ENCODE results near the gene FUS.
A peak's percentile ranks its signal among the peaks of the same experiment; 100 is the strongest.

Gene FUS

DNA sequence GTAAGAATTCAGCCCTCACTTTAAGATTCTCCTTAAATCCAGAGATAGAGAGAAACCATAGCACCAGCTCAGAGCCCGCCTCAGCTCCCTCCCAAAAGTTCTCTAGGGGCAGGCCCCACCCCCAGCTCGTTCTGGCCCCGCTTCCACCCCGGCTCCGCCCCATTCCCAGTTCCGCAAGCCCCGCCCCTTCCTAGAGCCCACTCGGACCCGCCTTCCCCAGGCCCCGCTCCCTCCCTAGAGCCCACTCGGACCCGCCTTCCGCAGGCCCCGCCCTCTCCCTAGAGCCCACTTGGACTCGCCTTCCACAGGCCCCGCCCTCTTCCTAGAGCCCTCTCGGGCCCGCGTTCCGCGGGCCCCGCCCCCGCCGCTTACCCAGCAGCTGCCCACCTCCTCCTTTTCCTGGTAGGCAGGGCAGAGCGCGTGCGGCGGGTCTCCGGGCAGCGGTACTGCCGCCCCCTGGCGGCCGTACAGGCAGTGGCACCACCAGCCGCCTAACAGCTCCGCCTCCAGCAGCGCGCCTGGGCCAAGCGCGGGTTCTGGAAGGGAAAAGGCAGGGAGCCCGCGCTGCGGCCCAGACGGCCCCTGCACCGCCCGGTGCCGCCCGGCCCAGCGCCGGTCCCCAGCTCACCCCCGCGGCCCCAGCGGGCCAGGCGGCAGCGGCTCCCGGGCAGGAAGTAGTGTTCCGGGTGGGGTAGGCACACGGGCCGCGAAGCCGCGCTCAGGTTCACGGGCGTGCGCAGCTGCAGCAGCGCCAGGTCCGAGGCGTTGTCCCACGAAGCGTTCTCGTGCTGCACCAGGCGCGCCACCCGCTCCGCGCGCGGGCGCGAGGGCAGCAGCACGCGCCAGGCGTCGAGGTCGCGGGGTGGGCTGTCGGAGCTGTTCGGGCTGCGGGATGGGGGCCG lies 37.6 kb upstream of the FUS start (continued):
- TF ChIP-seq ZNF133 (tag by site-specific recombination; IDR thresholded peaks at IDR 0.05) (no peak), ZNF558 (tag by site-specific recombination; IDR thresholded peaks at IDR 0.05) (no peak), ZNF146 (tag by site-specific recombination; IDR thresholded peaks at IDR 0.05) (no peak), ZNF16 (tag by site-specific recombination; IDR thresholded peaks at IDR 0.05; ENCODE audit: low read depth) (no peak), ZNF571 (tag by site-specific recombination; IDR thresholded peaks at IDR 0.05) (no peak), HOXC10 (CRISPR knock-in tag; IDR thresholded peaks at IDR 0.05) (no peak), ZNF660 (tag by site-specific recombination; IDR thresholded peaks at IDR 0.05) (peak; percentile 70; the same call in 1 of the 2 replicates), ZNF610 (tag by site-specific recombination; IDR thresholded peaks at IDR 0.05; ENCODE audit: borderline replicate concordance) (no peak), BCL11A (tag by site-specific recombination; IDR thresholded peaks at IDR 0.05; ENCODE audit: low read depth) (no peak), CTCF (tag by site-specific recombination; IDR thresholded peaks at IDR 0.05) (peak; percentile 96), ZNF529 (tag by site-specific recombination; IDR thresholded peaks at IDR 0.05; ENCODE audit: insufficient replicate concordance) (no peak), ZNF837 (tag by site-specific recombination; IDR thresholded peaks at IDR 0.05) (no peak), SCRT2 (tag by site-specific recombination; IDR thresholded peaks at IDR 0.05) (no peak), ZNF654 (tag by site-specific recombination; IDR thresholded peaks at IDR 0.05; ENCODE audit: low read depth) (peak; percentile 29), ZNF324 (tag by site-specific recombination; IDR thresholded peaks at IDR 0.05) (peak; percentile 50; the same call in 1 of the 2 replicates), ZNF776 (tag by site-specific recombination; IDR thresholded peaks at IDR 0.05; ENCODE audit: borderline replicate concordance) (no peak), ZNF560 (tag by site-specific recombination; IDR thresholded peaks at IDR 0.05; ENCODE audit: borderline replicate concordance) (no peak), ZNF658 (tag by site-specific recombination; IDR thresholded peaks at IDR 0.05) (no peak), ZFP41 (tag by site-specific recombination; IDR thresholded peaks at IDR 0.05; ENCODE audit: borderline replicate concordance) (no peak), ZSCAN4 (tag by site-specific recombination; IDR thresholded peaks at IDR 0.05) (no peak), ZNF48 (tag by site-specific recombination; IDR thresholded peaks at IDR 0.05) (no peak), ZNF132 (tag by site-specific recombination; IDR thresholded peaks at IDR 0.05; ENCODE audit: borderline replicate concordance) (no peak), ZXDB (tag by site-specific recombination; IDR thresholded peaks at IDR 0.05) (peak; percentile 35; the same call in 1 of the 2 replicates)
- TF ChIP-seq, protein P1, sequence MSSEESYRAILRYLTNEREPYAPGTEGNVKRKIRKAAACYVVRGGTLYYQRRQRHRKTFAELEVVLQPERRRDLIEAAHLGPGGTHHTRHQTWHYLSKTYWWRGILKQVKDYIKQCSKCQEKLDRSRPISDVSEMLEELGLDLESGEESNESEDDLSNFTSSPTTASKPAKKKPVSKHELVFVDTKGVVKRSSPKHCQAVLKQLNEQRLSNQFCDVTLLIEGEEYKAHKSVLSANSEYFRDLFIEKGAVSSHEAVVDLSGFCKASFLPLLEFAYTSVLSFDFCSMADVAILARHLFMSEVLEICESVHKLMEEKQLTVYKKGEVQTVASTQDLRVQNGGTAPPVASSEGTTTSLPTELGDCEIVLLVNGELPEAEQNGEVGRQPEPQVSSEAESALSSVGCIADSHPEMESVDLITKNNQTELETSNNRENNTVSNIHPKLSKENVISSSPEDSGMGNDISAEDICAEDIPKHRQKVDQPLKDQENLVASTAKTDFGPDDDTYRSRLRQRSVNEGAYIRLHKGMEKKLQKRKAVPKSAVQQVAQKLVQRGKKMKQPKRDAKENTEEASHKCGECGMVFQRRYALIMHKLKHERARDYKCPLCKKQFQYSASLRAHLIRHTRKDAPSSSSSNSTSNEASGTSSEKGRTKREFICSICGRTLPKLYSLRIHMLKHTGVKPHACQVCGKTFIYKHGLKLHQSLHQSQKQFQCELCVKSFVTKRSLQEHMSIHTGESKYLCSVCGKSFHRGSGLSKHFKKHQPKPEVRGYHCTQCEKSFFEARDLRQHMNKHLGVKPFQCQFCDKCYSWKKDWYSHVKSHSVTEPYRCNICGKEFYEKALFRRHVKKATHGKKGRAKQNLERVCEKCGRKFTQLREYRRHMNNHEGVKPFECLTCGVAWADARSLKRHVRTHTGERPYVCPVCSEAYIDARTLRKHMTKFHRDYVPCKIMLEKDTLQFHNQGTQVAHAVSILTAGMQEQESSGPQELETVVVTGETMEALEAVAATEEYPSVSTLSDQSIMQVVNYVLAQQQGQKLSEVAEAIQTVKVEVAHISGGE (tag by site-specific recombination; conservative IDR thresholded peaks at IDR 0.05; ENCODE audit: low read depth) = no peak
- TF ChIP-seq, protein P2, sequence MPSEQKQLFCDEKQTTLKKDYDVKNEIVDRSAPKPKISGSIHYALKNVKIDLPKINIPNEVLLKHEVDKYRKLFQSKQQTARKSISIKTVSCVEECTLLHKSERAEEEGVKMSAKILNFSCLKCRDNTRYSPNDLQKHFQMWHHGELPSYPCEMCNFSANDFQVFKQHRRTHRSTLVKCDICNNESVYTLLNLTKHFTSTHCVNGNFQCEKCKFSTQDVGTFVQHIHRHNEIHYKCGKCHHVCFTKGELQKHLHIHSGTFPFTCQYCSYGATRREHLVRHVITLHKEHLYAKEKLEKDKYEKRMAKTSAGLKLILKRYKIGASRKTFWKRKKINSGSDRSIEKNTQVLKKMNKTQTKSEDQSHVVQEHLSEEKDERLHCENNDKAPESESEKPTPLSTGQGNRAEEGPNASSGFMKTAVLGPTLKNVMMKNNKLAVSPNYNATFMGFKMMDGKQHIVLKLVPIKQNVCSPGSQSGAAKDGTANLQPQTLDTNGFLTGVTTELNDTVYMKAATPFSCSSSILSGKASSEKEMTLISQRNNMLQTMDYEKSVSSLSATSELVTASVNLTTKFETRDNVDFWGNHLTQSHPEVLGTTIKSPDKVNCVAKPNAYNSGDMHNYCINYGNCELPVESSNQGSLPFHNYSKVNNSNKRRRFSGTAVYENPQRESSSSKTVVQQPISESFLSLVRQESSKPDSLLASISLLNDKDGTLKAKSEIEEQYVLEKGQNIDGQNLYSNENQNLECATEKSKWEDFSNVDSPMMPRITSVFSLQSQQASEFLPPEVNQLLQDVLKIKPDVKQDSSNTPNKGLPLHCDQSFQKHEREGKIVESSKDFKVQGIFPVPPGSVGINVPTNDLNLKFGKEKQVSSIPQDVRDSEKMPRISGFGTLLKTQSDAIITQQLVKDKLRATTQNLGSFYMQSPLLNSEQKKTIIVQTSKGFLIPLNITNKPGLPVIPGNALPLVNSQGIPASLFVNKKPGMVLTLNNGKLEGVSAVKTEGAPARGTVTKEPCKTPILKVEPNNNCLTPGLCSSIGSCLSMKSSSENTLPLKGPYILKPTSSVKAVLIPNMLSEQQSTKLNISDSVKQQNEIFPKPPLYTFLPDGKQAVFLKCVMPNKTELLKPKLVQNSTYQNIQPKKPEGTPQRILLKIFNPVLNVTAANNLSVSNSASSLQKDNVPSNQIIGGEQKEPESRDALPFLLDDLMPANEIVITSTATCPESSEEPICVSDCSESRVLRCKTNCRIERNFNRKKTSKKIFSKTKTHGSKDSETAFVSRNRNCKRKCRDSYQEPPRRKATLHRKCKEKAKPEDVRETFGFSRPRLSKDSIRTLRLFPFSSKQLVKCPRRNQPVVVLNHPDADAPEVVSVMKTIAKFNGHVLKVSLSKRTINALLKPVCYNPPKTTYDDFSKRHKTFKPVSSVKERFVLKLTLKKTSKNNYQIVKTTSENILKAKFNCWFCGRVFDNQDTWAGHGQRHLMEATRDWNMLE (tag by site-specific recombination; conservative IDR thresholded peaks at IDR 0.05; ENCODE audit: low read depth) = no peak
- TF ChIP-seq, protein P3, sequence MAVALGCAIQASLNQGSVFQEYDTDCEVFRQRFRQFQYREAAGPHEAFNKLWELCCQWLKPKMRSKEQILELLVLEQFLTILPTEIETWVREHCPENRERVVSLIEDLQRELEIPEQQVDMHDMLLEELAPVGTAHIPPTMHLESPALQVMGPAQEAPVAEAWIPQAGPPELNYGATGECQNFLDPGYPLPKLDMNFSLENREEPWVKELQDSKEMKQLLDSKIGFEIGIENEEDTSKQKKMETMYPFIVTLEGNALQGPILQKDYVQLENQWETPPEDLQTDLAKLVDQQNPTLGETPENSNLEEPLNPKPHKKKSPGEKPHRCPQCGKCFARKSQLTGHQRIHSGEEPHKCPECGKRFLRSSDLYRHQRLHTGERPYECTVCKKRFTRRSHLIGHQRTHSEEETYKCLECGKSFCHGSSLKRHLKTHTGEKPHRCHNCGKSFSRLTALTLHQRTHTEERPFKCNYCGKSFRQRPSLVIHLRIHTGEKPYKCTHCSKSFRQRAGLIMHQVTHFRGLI (tag by site-specific recombination; IDR thresholded peaks at IDR 0.05) = no peak

Data from HEK293 (cell line).